Measurements from ENCODE around the gene ERGIC3.

DNA sequence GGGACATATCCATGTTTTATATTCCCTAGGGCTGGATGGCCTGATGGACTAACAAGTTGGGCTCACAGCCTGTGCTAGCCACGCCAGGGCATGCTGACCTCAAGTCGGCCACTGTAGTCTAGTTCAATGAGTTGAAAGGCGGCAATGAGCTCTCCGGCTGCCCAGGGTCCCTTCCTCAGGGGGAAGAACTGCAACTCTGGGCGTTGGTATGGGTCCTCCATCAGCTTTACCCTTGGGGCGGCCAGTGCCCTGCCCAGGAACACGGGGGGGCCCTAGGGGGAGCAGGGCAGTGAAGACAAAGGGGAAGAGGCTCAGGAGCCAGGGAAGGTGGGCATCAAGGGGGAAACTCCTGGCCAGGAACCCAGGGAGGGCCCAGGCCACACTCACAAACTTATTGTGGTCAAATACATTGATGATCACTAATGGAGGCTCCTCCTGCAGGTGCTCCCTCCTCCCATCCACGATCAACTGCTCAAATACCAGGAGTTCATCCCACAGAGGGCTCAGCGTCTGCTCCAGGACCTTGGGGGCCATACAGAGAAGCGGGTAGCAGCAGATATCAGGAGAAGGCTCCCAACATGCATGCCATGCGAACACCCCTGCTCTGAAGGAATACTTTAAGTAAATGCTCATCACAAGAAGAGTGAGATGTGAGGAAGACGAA, 41.0 kb downstream of the ERGIC3 start:
- TF ChIP-seq, protein P1, sequence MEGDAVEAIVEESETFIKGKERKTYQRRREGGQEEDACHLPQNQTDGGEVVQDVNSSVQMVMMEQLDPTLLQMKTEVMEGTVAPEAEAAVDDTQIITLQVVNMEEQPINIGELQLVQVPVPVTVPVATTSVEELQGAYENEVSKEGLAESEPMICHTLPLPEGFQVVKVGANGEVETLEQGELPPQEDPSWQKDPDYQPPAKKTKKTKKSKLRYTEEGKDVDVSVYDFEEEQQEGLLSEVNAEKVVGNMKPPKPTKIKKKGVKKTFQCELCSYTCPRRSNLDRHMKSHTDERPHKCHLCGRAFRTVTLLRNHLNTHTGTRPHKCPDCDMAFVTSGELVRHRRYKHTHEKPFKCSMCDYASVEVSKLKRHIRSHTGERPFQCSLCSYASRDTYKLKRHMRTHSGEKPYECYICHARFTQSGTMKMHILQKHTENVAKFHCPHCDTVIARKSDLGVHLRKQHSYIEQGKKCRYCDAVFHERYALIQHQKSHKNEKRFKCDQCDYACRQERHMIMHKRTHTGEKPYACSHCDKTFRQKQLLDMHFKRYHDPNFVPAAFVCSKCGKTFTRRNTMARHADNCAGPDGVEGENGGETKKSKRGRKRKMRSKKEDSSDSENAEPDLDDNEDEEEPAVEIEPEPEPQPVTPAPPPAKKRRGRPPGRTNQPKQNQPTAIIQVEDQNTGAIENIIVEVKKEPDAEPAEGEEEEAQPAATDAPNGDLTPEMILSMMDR (IDR thresholded peaks at IDR 0.05), result no peak
- TF ChIP-seq MXI1 (IDR thresholded peaks at IDR 0.05; ENCODE audit: low read depth, low read length) (no peak), RFX5 (IDR thresholded peaks at IDR 0.05; ENCODE audit: low read length) (no peak), FOXM1 (IDR thresholded peaks at IDR 0.05; ENCODE audit: low read depth) (no peak), YY1 (IDR thresholded peaks at IDR 0.05; ENCODE audit: low read depth) (no peak), TAF1 (IDR thresholded peaks at IDR 0.05; ENCODE audit: borderline replicate concordance, low read depth, low read length) (no peak), POLR2AphosphoS5 (IDR thresholded peaks at IDR 0.05; ENCODE audit: low read depth, low read length) (no peak), NFIC (IDR thresholded peaks at IDR 0.05; ENCODE audit: borderline replicate concordance) (no peak)
- TF ChIP-seq, protein P2, sequence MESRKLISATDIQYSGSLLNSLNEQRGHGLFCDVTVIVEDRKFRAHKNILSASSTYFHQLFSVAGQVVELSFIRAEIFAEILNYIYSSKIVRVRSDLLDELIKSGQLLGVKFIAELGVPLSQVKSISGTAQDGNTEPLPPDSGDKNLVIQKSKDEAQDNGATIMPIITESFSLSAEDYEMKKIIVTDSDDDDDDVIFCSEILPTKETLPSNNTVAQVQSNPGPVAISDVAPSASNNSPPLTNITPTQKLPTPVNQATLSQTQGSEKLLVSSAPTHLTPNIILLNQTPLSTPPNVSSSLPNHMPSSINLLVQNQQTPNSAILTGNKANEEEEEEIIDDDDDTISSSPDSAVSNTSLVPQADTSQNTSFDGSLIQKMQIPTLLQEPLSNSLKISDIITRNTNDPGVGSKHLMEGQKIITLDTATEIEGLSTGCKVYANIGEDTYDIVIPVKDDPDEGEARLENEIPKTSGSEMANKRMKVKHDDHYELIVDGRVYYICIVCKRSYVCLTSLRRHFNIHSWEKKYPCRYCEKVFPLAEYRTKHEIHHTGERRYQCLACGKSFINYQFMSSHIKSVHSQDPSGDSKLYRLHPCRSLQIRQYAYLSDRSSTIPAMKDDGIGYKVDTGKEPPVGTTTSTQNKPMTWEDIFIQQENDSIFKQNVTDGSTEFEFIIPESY (IDR thresholded peaks at IDR 0.05; ENCODE audit: borderline replicate concordance, low read depth), result no peak
- TF ChIP-seq, protein P3, sequence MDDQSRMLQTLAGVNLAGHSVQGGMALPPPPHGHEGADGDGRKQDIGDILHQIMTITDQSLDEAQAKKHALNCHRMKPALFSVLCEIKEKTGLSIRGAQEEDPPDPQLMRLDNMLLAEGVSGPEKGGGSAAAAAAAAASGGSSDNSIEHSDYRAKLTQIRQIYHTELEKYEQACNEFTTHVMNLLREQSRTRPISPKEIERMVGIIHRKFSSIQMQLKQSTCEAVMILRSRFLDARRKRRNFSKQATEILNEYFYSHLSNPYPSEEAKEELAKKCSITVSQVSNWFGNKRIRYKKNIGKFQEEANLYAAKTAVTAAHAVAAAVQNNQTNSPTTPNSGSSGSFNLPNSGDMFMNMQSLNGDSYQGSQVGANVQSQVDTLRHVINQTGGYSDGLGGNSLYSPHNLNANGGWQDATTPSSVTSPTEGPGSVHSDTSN (IDR thresholded peaks at IDR 0.05), result no peak
- TF ChIP-seq, protein P4, sequence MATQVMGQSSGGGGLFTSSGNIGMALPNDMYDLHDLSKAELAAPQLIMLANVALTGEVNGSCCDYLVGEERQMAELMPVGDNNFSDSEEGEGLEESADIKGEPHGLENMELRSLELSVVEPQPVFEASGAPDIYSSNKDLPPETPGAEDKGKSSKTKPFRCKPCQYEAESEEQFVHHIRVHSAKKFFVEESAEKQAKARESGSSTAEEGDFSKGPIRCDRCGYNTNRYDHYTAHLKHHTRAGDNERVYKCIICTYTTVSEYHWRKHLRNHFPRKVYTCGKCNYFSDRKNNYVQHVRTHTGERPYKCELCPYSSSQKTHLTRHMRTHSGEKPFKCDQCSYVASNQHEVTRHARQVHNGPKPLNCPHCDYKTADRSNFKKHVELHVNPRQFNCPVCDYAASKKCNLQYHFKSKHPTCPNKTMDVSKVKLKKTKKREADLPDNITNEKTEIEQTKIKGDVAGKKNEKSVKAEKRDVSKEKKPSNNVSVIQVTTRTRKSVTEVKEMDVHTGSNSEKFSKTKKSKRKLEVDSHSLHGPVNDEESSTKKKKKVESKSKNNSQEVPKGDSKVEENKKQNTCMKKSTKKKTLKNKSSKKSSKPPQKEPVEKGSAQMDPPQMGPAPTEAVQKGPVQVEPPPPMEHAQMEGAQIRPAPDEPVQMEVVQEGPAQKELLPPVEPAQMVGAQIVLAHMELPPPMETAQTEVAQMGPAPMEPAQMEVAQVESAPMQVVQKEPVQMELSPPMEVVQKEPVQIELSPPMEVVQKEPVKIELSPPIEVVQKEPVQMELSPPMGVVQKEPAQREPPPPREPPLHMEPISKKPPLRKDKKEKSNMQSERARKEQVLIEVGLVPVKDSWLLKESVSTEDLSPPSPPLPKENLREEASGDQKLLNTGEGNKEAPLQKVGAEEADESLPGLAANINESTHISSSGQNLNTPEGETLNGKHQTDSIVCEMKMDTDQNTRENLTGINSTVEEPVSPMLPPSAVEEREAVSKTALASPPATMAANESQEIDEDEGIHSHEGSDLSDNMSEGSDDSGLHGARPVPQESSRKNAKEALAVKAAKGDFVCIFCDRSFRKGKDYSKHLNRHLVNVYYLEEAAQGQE (IDR thresholded peaks at IDR 0.05; ENCODE audit: low read depth, low read length), result no peak
